GM21717 (cell line): ENCODE results near the gene YDJC.
"Not testable (repeated sequence)": the region's sequence is repeated elsewhere in the genome, so short reads cannot be mapped to it uniquely, and the experiment has no call there.

Source experiments
- ATAC-seq: cut with Tn5 transposase; IDR thresholded peaks from one replicate; pipeline ENCODE4 v1.9.1; 2021; ENCODE audit warnings: mild to moderate bottlenecking, moderate library complexity; ENCODE audit not compliant: unreplicated experiment

Gene YDJC

GRCh38 chr22:21652010-21652546 is 22.3 kb upstream of the YDJC start:
- ATAC-seq = peak; percentile 70

DNA sequence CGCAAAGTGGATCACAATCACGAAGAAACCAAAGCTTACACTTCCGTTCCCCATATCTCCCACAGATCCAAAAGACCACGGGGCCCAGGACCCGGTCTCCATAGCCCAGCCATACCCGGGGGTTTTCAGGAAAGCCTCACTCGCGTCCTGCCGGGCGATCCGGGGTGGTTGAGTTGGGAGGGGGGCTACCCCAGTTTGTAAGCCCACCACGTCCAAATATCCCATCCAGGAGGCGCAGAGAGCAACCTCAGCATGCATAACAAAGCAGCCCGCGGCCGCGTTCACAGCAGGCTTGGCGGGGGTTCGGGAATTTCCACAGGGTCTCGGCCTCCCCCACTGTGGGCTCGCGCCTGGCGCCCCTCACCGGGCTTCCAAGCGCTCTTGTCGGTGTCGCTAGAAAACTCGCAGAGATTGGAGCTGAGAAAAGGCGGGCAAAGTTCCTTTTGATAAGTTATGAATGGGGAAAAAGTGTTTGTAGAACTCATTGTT is 21.7 kb upstream of the YDJC start:
- ATAC-seq = peak; percentile 29

- no peak for ATAC-seq
Observed at GRCh38 chr22:21650823-21651520, 21.1 kb upstream of the YDJC start.

DNA sequence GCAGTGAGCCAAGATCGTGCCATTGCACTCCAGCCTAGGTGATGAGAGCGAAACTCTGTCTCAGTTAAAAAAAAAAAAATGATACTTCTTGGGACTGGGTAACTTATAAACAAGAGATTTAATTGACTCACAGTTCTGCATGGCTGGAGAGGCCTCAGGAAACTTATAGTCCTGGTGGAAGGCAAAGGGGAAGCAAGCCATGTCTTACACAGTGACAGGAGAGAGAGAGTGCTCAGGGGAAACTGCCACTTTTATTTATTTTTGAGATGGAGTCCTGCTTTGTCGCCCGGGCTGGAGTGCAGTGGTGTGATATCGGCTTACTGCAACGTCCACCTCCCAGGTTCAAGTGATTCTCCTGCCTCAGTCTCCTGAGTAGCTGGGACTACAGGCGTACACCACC is 20.5 kb upstream of the YDJC start:
- no peak for ATAC-seq

- no peak for ATAC-seq
Observed at GRCh38 chr22:21646608-21647590, 17.1 kb upstream of the YDJC start.

GRCh38 chr22:21645513-21645912 is 15.7 kb upstream of the YDJC start:
- ATAC-seq = not testable (repeated sequence)

- ATAC-seq = no peak
Observed at GRCh38 chr22:21643533-21644357, 13.9 kb upstream of the YDJC start.

DNA sequence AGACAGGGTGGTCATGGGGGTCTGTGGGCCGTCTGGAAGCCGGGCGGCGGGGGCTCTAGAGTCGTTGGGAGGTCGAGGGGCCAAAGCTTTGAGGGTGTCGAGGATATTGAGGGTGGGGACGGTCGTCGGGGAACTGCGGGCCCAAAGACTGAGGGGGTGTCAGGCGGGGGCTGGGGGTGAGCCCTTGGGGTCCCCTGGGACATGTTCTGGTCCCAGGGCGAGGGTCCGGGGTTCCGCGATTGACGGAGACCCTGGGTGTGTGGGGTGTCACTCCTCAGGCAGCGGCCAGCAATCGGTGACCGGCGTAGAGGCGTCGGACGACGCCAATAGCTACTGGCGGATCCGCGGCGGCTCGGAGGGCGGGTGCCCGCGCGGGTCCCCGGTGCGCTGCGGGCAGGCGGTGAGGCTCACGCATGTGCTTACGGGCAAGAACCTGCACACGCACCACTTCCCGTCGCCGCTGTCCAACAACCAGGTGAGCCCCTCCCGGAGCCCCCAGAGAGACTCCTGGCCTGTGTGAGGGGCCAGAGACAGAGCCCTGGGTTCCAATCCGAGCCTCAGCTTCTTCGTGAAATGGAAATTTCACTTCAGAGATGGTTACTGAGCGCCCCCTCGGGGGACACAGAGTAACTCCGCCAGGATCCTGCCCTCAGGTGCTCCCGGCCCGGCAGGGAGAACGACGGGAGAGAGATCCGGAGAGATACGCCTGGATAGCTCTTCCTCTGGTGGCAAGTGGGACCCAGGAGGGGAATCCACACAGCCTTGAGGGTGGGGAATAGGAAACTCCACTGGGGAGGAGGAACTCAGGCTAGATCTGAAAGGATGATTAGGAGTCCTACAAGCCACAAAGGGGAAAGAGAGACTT is 13.0 kb upstream of the YDJC start:
- ATAC-seq = peak; percentile 14

GRCh38 chr22:21641789-21642583 is 12.2 kb upstream of the YDJC start, which contains the start of gene SDF2L1:
Gene SDF2L1, plus strand, starts transcription at chr22:21642302. Its CDS starts 35 bp downstream, at chr22:21642337.
- ATAC-seq = peak; percentile 79

DNA sequence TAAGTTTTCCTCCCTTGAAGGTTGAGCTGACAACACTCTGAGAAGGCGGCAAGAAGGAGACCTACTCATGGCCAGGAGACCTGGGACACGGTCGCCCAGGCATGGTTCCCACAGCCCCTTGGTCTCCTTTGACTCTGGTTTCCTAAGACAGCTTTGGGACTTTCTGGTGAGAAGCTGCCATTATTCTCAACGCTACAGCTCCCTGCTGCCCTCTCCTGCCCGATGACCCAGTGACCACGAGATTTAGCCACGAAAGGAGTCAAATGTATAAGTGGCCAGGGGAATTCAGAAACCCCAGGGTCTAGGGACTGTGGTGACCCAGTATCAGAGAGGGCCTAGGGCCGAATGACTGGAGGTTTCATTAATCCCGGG is 11.6 kb upstream of the YDJC start:
- no peak for ATAC-seq

- no peak for ATAC-seq
Observed at GRCh38 chr22:21640810-21641209, 11.0 kb upstream of the YDJC start.

DNA sequence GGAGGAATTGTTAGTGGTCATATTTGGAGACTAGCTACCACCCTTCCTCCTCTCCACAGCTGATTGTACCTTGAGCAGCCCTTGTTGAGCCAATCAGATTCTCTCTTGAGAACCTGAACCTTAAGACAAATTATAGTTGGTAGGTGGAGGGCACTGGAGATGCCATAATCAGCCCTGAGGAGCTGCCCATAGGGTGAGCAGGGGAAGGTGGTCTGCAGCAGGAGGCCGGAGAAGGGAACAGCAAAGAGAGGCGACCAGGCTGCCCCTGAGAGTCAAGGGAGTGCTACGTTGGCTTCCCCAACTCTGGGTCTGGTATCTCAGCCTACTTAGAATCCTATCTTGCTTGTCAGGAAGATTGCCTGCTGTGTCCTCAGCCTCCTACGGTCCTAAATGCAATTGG is 9.5 kb upstream of the YDJC start:
- ATAC-seq = no peak

GRCh38 chr22:21637450-21637849 is 7.6 kb upstream of the YDJC start:
- not testable (repeated sequence) for ATAC-seq

DNA sequence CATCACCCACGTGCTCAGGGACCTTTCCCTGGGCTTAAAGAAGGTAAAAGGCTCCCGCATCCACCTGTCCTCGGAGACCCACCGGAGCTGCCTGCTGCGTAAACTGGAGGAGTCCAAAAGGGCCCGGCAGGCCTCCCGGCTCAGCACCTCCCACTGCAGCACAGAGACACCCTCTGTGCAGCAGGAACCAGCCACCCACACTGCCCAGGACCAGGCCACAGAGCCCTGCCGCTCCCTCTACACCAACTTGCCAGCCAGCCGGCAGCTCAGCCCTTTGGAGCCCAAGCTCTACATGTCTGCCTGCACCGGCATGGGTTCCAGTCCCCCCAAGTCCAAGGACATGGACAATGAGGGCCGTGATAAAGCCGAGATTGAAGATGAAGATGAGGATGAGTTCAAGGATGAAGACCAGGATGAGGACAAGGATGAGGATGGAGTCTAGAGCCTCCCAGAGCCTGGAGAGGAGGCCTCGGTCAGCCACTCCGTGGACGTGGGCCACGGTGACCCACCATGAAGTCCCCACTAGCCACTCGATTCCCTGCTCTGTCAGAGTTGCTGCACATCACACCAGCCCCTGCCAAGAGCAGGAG is 6.9 kb upstream of the YDJC start:
- ATAC-seq = no peak

DNA sequence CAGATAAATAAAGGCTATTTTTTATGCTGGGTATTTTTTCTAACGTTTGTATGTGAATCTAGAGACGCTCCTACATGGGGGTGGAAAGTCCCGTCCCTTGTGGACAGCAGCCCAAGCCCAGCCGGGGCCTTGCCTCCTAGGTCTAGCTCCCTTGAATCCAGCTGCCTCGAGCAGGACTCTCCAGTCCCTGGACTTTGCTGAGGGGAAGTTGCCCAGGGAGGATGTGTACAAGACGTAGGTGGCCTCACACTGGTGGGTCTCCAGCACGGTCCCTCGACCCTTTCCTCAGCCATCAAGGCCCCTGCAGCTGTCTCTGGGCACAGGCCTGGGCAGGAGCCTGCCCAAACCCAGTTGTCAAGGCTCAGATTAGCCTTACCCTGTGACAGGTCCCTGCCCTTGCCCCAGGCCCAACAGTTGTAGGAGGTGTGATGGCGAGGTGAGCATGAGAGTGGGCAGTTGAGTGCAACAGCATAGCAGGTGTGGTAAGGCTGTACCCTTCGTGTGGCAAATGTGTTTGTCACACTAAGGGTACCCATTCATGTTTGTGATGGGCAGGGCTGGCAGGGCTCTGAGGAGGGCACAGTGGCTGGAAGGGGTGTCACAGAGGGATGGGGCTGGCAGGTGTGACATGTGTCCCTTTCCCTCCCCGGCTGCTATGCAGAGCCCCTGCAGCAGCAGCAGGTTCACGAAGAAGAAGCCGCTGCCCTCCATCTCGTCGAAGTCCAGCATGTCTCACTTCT is 6.1 kb upstream of the YDJC start:
- no peak for ATAC-seq

- ATAC-seq = no peak
Observed at GRCh38 chr22:21634844-21635243, 5.0 kb upstream of the YDJC start.

DNA sequence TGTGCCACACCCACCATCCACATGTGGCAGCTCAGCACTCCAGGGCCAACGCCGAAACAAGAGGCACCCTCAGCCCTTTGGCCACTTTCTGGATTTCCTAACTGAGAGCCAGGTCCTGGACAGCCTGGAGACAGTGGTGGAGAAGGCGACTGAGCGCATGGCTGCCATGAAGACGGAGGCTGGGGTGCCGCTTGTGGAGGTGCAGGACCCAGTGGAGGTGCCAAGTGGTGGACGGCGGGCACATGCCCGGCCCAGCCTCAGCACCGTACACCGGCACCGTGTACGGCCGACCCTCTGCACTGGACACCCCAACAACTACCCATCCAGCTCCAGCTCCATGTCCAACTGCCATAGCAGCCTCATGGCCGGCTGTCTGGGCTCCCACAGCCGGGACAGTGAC is 4.3 kb upstream of the YDJC start:
- no peak for ATAC-seq

DNA sequence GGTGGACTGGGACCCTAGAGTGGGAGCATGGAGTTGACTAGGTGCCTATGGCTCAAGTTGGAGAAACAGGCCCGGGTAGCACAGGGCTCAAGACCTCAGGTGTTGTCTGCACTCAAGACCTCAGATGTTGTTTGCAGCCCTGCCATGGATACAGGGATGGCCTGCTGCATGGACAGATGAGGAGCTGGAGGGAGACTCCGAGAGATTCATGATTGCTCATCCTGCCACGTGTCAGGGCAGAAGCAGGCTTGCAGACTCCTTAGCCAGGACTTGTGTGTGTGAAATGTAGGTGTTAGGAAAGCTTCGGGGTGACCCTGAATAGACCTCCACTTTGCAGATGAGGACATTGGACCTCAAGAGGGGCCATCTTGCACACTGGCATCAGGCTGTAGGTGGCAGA is 3.7 kb upstream of the YDJC start:
- ATAC-seq = no peak
